Tibial nerve (tissue), 3 donors: Measurements from ENCODE around the gene ZBTB49.

ENCODE experiments used
- EP300 ChIP-seq, 2 donors: sonication (generic); formaldehyde crosslinking; IDR thresholded peaks; one replicate each; pipeline ENCODE4 v1.6.1; 2017; ENCODE audit warnings: antibody characterized with exemption in 2 of 2, mild to moderate bottlenecking in 1 of 2
- POLR2A ChIP-seq, 2 donors: fragments of 450-650 bp; IDR thresholded peaks; one replicate each; pipeline ENCODE4 v1.6.1; 2017; ENCODE audit warnings: antibody characterized with exemption in 2 of 2, mild to moderate bottlenecking in 2 of 2, moderate library complexity in 2 of 2

DNA sequence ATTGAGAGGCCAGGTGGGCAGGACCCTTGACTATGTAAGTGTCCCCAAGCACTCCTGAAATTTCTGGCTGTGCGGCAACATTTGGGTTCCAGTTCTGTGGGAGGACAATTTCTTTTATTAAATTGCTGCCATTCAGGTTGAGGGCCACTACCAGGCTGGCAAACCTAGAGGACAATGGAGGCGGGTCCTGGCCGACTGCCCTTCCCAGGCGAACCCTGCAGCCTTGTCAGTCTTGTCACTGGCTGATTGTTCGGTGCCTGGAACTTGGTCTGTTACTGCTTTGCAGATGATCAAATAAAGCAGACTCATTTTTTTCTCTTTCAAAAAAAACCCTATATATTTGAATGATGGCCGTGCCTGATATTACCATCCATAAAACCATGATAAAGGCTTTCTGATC is 35.4 kb upstream of the ZBTB49 start:
- no peak for TF ChIP-seq POLR2A (IDR thresholded peaks at IDR 0.05)
- TF ChIP-seq EP300 (IDR thresholded peaks at IDR 0.05) = no peak
